ENCODE results near the gene SUGT1. TPM values are rescaled to one million over a fixed set of nuclear protein-coding genes. Genes with fewer than 3 reads are reported as not detected.
A peak's percentile ranks its signal among the peaks of the same experiment; 100 is the strongest.
"Not testable (repeated sequence)": the region's sequence is repeated elsewhere in the genome, so short reads cannot be mapped to it uniquely, and the experiment has no call there.

The SUGT1 gene
- total RNA-seq: 10 to 100 TPM; 28.2 to 33.1 (median 28.6) TPM
- 40.3 TPM for total RNA-seq (2013)
- 43.8 to 116 (median 61.2) reads per million in 29 experiments for total RNA-seq

DNA sequence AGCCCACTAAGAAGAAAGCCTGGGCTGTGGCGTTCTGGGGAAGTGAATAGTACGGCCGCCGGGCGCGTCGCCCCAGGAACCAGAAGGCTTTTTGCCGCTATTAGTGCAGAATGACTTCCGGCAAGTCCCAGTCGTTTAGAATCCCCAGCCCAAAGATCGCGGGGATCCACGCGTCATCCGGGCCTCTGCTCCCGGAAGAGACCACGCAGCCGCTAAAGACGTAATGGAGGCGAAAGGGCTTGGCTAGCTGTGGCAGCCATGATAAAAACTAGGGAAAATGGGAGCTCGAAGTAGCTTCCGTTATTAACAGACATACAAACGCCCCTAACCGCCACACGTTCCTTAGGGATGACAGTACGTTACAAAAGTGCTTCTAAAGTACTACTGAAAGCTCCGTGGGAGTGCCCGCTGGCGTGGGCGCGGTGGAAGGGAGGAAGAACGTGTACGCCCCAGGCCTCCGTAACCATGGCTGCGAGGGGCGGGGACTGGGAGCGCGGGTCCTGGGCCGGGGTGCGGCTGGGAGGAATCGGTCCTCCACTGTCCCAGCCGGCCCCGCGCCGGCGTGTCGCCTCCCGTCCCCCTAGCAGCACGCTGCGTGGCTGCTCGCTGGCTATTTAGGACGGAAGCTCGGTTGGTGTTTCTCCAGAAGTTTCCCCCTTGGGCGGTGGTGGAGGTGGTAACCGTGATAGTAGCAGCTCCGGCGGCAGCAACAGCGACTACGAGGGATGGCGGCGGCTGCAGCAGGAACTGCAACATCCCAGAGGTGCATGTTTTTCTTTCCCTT, at the start of gene SUGT1:
TSS of gene SUGT1 (plus strand) at position 641 of the 784 bp plus-strand sequence. CDS start at position 726, 85 bp downstream.
- H3K27ac Mint-ChIP-seq: no peak within 1 kb of the TSS

DNA sequence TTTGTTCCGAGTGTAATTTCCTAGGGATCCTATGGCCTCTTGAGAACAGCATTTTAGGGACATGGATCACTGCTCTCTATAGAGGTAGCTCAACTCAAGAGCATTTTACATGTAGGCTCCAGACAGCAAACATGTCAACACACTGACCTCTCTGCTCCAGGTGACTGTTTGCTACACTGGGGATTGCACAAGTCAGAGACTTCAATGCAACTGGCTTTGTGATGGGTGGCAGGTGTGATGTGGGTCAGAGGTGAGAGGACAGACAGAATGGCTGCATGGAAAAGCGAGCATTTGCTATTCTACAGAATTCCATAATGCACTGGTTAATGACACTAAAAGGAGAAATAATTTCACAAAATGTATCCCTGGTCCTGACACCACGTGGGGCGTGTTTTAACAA, 49.3 kb upstream of the SUGT1 start:
- ATAC-seq (replicated peaks in 1 of 4); H3K4me3 ChIP-seq (ENCODE audit: control insufficient read depth in 1 of 2, extremely low read depth in 1 of 2, low read length in 1 of 2); H3K36me3 Mint-ChIP-seq; H3K36me3 ChIP-seq (ENCODE audit: control insufficient read depth in 2 of 2, extremely low read depth in 1 of 2, insufficient read depth in 1 of 2, low read length in 1 of 2); H3K4me1 ChIP-seq (ENCODE audit: control insufficient read depth in 1 of 2, extremely low read depth in 1 of 2, insufficient read depth in 2 of 2, low read length in 2 of 2); H3K9me3 Mint-ChIP-seq; H3K9me3 ChIP-seq; H3K4me3 Mint-ChIP-seq; POLR2A ChIA-PET; DNase-seq; CTCF ChIA-PET; H3K27ac ChIP-seq (ENCODE audit: low read length); H3K27ac Mint-ChIP-seq: not testable (repeated sequence)
- peaks cover 0 to 20% of the 10 kb centered on the region in 2 experiments for H3K27me3 ChIP-seq (replicated peaks in 1 of 2; ENCODE audit: control insufficient read depth in 2 of 2, extremely low read depth in 1 of 2, insufficient read depth in 2 of 2, low read length in 1 of 2)
- peaks cover 9 to 11% (median 10%) of the 10 kb centered on the region in 3 donors for H3K4me1 Mint-ChIP-seq
- WGBS (ENCODE audit: insufficient coverage): no CpG with 5 or more reads among the region's 4 CpGs
- peaks cover 10 to 22% of the 10 kb centered on the region in 2 donors for H3K27me3 Mint-ChIP-seq

More for the DNA sequence above, at the start of gene SUGT1:
- H3K27me3 ChIP-seq (replicated peaks in 1 of 2; ENCODE audit: control insufficient read depth in 2 of 2, extremely low read depth in 1 of 2, insufficient read depth in 2 of 2, low read length in 1 of 2): no peaks in the 10 kb centered on the region
- POLR2A ChIA-PET: interaction anchor here in 1 of 2 donors (0.6 to 1.8 kb wide), 4 partner anchors 10 to 1199 kb away, joined by 3 to 10 read pairs (median 4); no protein-coding TSS in a partner anchor
- DNase-seq (peak; percentile 89 to 97 (median 94)), ATAC-seq (replicated peaks in 1 of 4) (peak; percentile 92 to 98 (median 96))
- no peaks in the 10 kb centered on the region for H3K9me3 ChIP-seq
- Mint-ChIP-seq H3K36me3 (peaks cover 14% of the 10 kb centered on the region), H3K9me3 (no peaks in the 10 kb centered on the region), H3K27me3 (no peaks in the 10 kb centered on the region), H3K4me3 (no peak within 1 kb of the TSS), H3K4me1 (peaks cover 9 to 14% (median 14%) of the 10 kb centered on the region in 3 donors)
- H3K36me3 ChIP-seq (ENCODE audit: control insufficient read depth in 2 of 2, extremely low read depth in 1 of 2, insufficient read depth in 1 of 2, low read length in 1 of 2): peaks cover 0 to 7% of the 10 kb centered on the region in 2 donors
- under 1% methylated on average over 53 of the region's 61 CpGs for WGBS (ENCODE audit: insufficient coverage)
- H3K4me3 ChIP-seq (ENCODE audit: control insufficient read depth in 1 of 2, extremely low read depth in 1 of 2, low read length in 1 of 2): peak within 1 kb of the TSS; percentile 80
- CTCF ChIA-PET: interaction anchor here (0.6 to 3.6 kb wide), 15 partner anchors 11 to 315 kb away, joined by 3 to 40 read pairs (median 6); no protein-coding TSS in a partner anchor
- H3K27ac ChIP-seq (ENCODE audit: low read length): peak within 1 kb of the TSS; percentile 89
- peaks cover 18 to 22% of the 10 kb centered on the region in 2 experiments for H3K4me1 ChIP-seq (ENCODE audit: control insufficient read depth in 1 of 2, extremely low read depth in 1 of 2, insufficient read depth in 2 of 2, low read length in 2 of 2)

DNA sequence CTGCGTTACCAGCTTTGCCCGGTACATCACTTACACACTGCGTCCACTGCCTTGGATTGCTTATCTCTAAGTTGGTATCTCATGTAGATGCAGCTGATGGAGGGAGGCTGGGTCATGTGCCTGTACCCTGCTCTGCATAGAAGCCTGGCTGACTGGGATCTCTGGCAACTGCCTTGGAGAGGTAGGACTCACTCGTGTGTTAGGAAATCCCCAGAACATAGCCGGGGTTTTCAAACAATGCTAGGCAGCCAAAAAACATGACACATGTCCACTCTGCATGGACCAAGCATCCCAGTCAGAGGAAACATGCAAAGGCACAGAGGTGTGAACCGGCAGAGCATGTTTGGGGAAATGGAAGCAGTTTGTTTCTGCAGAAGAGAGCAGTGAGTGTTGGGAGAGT, 46.5 kb upstream of the SUGT1 start:
- ATAC-seq (replicated peaks in 1 of 4); H3K4me1 ChIP-seq (ENCODE audit: control insufficient read depth in 1 of 2, extremely low read depth in 1 of 2, insufficient read depth in 2 of 2, low read length in 2 of 2); H3K27ac ChIP-seq (ENCODE audit: low read length); H3K27me3 Mint-ChIP-seq; H3K36me3 ChIP-seq (ENCODE audit: control insufficient read depth in 2 of 2, extremely low read depth in 1 of 2, insufficient read depth in 1 of 2, low read length in 1 of 2); H3K4me1 Mint-ChIP-seq; H3K27ac Mint-ChIP-seq; H3K36me3 Mint-ChIP-seq; H3K4me3 ChIP-seq (ENCODE audit: control insufficient read depth in 1 of 2, extremely low read depth in 1 of 2, low read length in 1 of 2); DNase-seq; H3K9me3 ChIP-seq; POLR2A ChIA-PET; H3K4me3 Mint-ChIP-seq; H3K9me3 Mint-ChIP-seq; H3K27me3 ChIP-seq (replicated peaks in 1 of 2; ENCODE audit: control insufficient read depth in 2 of 2, extremely low read depth in 1 of 2, insufficient read depth in 2 of 2, low read length in 1 of 2): not testable (repeated sequence)
- CTCF ChIA-PET: interaction anchor here in 1 of 2 donors (0.9 kb wide), 1 partner anchor 362 kb away, joined by 3 read pairs; no protein-coding TSS in a partner anchor
- 85% methylated on average over 6 of the region's 6 CpGs for WGBS (ENCODE audit: insufficient coverage)

- H3K4me3 Mint-ChIP-seq; H3K4me1 Mint-ChIP-seq; H3K27ac Mint-ChIP-seq; H3K36me3 ChIP-seq (ENCODE audit: control insufficient read depth in 2 of 2, extremely low read depth in 1 of 2, insufficient read depth in 1 of 2, low read length in 1 of 2); POLR2A ChIA-PET; H3K4me1 ChIP-seq (ENCODE audit: control insufficient read depth in 1 of 2, extremely low read depth in 1 of 2, insufficient read depth in 2 of 2, low read length in 2 of 2); H3K4me3 ChIP-seq (ENCODE audit: control insufficient read depth in 1 of 2, extremely low read depth in 1 of 2, low read length in 1 of 2); H3K9me3 ChIP-seq; H3K9me3 Mint-ChIP-seq; DNase-seq; H3K27me3 ChIP-seq (replicated peaks in 1 of 2; ENCODE audit: control insufficient read depth in 2 of 2, extremely low read depth in 1 of 2, insufficient read depth in 2 of 2, low read length in 1 of 2); H3K36me3 Mint-ChIP-seq; H3K27ac ChIP-seq (ENCODE audit: low read length); ATAC-seq (replicated peaks in 1 of 4): not testable (repeated sequence)
- WGBS (ENCODE audit: insufficient coverage): no CpG with 5 or more reads among the region's 1 CpG
- CTCF ChIA-PET: interaction anchor here in 1 of 2 donors (0.9 kb wide), 1 partner anchor 361 kb away, joined by 3 read pairs; no protein-coding TSS in a partner anchor
- H3K27me3 Mint-ChIP-seq: peaks cover 6 to 10% of the 10 kb centered on the region in 2 donors
Measured at GRCh38 chr13:52606795-52607194, 45.8 kb upstream of the SUGT1 start.

DNA sequence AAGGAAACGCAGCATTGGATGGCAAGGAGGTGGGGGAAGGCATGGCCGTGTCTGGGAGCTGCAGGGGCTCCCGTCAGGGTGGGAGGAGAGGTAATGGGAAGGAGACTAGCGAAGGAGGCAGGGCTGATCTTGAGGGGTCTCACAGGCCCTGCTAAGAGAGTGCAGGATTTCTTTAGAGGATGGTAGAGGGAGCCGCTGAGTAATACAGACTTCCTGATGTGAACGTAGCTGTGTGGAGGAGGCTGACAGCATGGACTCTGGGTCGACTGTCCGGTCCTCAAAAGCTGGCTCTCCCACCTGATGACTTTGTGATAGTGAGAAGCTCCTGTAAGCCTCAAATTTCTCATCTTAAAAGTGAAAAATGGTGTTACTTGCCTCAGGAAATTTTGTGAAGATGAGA, 44.5 kb upstream of the SUGT1 start:
- H3K27ac Mint-ChIP-seq: not testable (repeated sequence)
- CTCF ChIA-PET: interaction anchor here (1.5 to 1.9 kb wide), 2 partner anchors 360 kb away, joined by 4 to 10 read pairs; no protein-coding TSS in a partner anchor
- 72% methylated on average over 3 of the region's 8 CpGs for WGBS (ENCODE audit: insufficient coverage)

DNA sequence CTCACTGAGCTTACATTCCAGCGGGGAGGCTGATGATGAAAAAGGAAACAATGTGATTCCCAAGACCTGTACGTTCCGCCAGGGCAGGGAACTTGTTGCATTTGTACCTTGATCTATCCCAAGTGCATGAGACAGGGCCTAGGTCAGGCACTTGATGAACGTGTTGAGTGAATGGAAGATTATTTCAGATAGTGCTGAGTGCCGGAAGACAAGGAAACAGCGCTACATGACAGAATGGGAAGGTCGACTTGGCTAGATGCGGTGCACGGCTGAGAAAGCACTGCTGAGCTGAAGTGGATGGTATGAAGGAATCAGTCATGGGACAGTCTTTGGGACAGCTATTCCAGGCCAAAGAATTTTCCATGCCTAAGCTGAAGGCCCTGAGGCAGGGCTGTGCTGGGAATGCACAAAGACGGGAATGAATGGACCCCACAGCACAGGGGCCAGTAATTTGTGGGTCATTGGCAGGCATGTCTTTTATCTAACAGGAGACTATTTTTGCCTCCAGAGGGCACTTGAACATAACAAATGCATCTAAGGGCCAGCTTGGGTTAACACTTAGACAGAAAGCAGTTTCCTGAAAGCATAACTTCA, 43.5 kb upstream of the SUGT1 start:
- peaks cover 3 to 10% of the 10 kb centered on the region in 2 donors for H3K27me3 Mint-ChIP-seq
- not testable (repeated sequence) for H3K36me3 ChIP-seq (ENCODE audit: control insufficient read depth in 2 of 2, extremely low read depth in 1 of 2, insufficient read depth in 1 of 2, low read length in 1 of 2); H3K4me1 Mint-ChIP-seq; H3K4me3 Mint-ChIP-seq; H3K9me3 ChIP-seq; H3K4me1 ChIP-seq (ENCODE audit: control insufficient read depth in 1 of 2, extremely low read depth in 1 of 2, insufficient read depth in 2 of 2, low read length in 2 of 2); H3K27me3 ChIP-seq (replicated peaks in 1 of 2; ENCODE audit: control insufficient read depth in 2 of 2, extremely low read depth in 1 of 2, insufficient read depth in 2 of 2, low read length in 1 of 2); H3K27ac ChIP-seq (ENCODE audit: low read length); H3K27ac Mint-ChIP-seq; H3K36me3 Mint-ChIP-seq; H3K4me3 ChIP-seq (ENCODE audit: control insufficient read depth in 1 of 2, extremely low read depth in 1 of 2, low read length in 1 of 2); H3K9me3 Mint-ChIP-seq
- peak in 2 of 4 experiments; percentile 47 to 53 for ATAC-seq (replicated peaks in 1 of 4)
- WGBS (ENCODE audit: insufficient coverage): 83% methylated on average over 8 of the region's 10 CpGs
- POLR2A ChIA-PET: interaction anchor here in 1 of 2 donors (0.7 kb wide), 1 partner anchor 643 kb away, joined by 3 read pairs; no protein-coding TSS in a partner anchor
- peak in 3 of 35 experiments; percentile 9 to 57 (median 9) for DNase-seq
- CTCF ChIA-PET: interaction anchor here (1.0 to 1.9 kb wide), 4 partner anchors 359 to 362 kb away, joined by 3 to 10 read pairs (median 4); no protein-coding TSS in a partner anchor

More for the DNA sequence above, 44.5 kb upstream of the SUGT1 start:
- H3K27me3 Mint-ChIP-seq: peaks cover 3 to 10% of the 10 kb centered on the region in 2 donors
- H3K4me3 Mint-ChIP-seq; H3K27ac ChIP-seq (ENCODE audit: low read length); H3K36me3 Mint-ChIP-seq; POLR2A ChIA-PET; H3K36me3 ChIP-seq (ENCODE audit: control insufficient read depth in 2 of 2, extremely low read depth in 1 of 2, insufficient read depth in 1 of 2, low read length in 1 of 2); H3K4me3 ChIP-seq (ENCODE audit: control insufficient read depth in 1 of 2, extremely low read depth in 1 of 2, low read length in 1 of 2); H3K4me1 Mint-ChIP-seq; H3K27me3 ChIP-seq (replicated peaks in 1 of 2; ENCODE audit: control insufficient read depth in 2 of 2, extremely low read depth in 1 of 2, insufficient read depth in 2 of 2, low read length in 1 of 2); DNase-seq; H3K9me3 ChIP-seq; H3K9me3 Mint-ChIP-seq; H3K4me1 ChIP-seq (ENCODE audit: control insufficient read depth in 1 of 2, extremely low read depth in 1 of 2, insufficient read depth in 2 of 2, low read length in 2 of 2): not testable (repeated sequence)
- peak in 1 of 4 experiments; percentile 16 for ATAC-seq (replicated peaks in 1 of 4)
